Posterior vena cava (tissue), 2 donors: ENCODE results near the gene SHISA9. TPM values are rescaled to one million over a fixed set of nuclear protein-coding genes. Genes with fewer than 3 reads are reported as not detected.

Experiments
- DNase-seq: peaks from one replicate; pipeline ENCODE4 v3.0.0-alpha.2; 2020; ENCODE audit warnings: low spot score
- intact Hi-C, 2 donors: fragments of 100-400 bp; cut with DNase I; formaldehyde crosslinking; loops; one replicate each; pipeline versions ENCODE4 v1.14.1 to v1.14.2; 2022 to 2023
- total RNA-seq, 2 donors: library from RNA; stranded (reverse); fragmentation: NEBNext Ultra II Directional; extraction: Animal tissue kit (Norgen Biotek cat#: 25700); gene quantifications; one replicate each; pipeline ENCODE4 v1.2.1, GENCODE V29; 2021
- donor health status: DM: yes; HTN: yes; CAD: no.
- donor health status: DM: yes; HTN: yes; CAD: no.

SHISA9 gene
- total RNA-seq, 2 donors from 2014 or later, result 0.14 TPM; not detected in 1

GRCh38 chr16:12995721-12996372 lies 94.4 kb downstream of the SHISA9 start:
- no peak for DNase-seq
- intact Hi-C loops, result no loop called here

GRCh38 chr16:12998361-12999085 lies 97.1 kb downstream of the SHISA9 start:
- no peak for DNase-seq
- intact Hi-C loops, result no loop called here

GRCh38 chr16:12999368-12999767 lies 98.0 kb downstream of the SHISA9 start:
- no peak for DNase-seq
- intact Hi-C loops, result no loop called here

GRCh38 chr16:13005721-13006247 lies 104.4 kb downstream of the SHISA9 start:
- intact Hi-C loops, result loop anchor here in 1 of 2 donors (10.0 kb wide), 1 partner anchor 49 kb away; no protein-coding TSS in a partner anchor
- DNase-seq, result no peak

- no peak for DNase-seq
- intact Hi-C loops, result no loop called here
These were observed 111.2 kb downstream of the SHISA9 start for GRCh38 chr16:13012601-13013000.

GRCh38 chr16:13013043-13013442 lies 111.6 kb downstream of the SHISA9 start:
- no peak for DNase-seq
- intact Hi-C loops, result no loop called here

- no peak for DNase-seq
- intact Hi-C loops, result no loop called here
These were observed 113.1 kb downstream of the SHISA9 start for GRCh38 chr16:13014476-13014875.

GRCh38 chr16:13018026-13018425 lies 116.6 kb downstream of the SHISA9 start:
- no peak for DNase-seq
- intact Hi-C loops, result no loop called here

GRCh38 chr16:13021996-13022395 lies 120.6 kb downstream of the SHISA9 start:
- no peak for DNase-seq
- intact Hi-C loops, result no loop called here

- intact Hi-C loops, result no loop called here
- no peak for DNase-seq
These were observed 128.4 kb downstream of the SHISA9 start for GRCh38 chr16:13029786-13030185.

GRCh38 chr16:13030769-13031168 lies 129.4 kb downstream of the SHISA9 start:
- intact Hi-C loops, result no loop called here
- DNase-seq, result no peak

- DNase-seq, result no peak
- intact Hi-C loops, result no loop called here
These were observed 131.5 kb downstream of the SHISA9 start for GRCh38 chr16:13032911-13033310.

GRCh38 chr16:13036600-13036999 lies 135.2 kb downstream of the SHISA9 start:
- DNase-seq, result no peak
- intact Hi-C loops, result no loop called here

- DNase-seq, result no peak
- intact Hi-C loops, result no loop called here
These were observed 137.2 kb downstream of the SHISA9 start for GRCh38 chr16:13038591-13038990.

- no peak for DNase-seq
- intact Hi-C loops, result no loop called here
These were observed 138.1 kb downstream of the SHISA9 start for GRCh38 chr16:13039526-13039925.

GRCh38 chr16:13041180-13041579 lies 139.8 kb downstream of the SHISA9 start:
- DNase-seq, result no peak

GRCh38 chr16:13041646-13042290 lies 140.4 kb downstream of the SHISA9 start:
- intact Hi-C loops, result no loop called here
- DNase-seq, result no peak

More at GRCh38 chr16:13041180-13041579, 139.8 kb downstream of the SHISA9 start:
- intact Hi-C loops, result no loop called here

GRCh38 chr16:13042291-13042685 lies 140.9 kb downstream of the SHISA9 start:
- no peak for DNase-seq
- intact Hi-C loops, result no loop called here

GRCh38 chr16:13046061-13046821 lies 144.8 kb downstream of the SHISA9 start:
- no peak for DNase-seq
- intact Hi-C loops, result no loop called here

- intact Hi-C loops, result no loop called here
- DNase-seq, result no peak
These were observed 145.9 kb downstream of the SHISA9 start for GRCh38 chr16:13047276-13047675.
